SU-DHL-6 (cell line): ENCODE measurements around the gene CHMP1A.

ENCODE experiments used
- H2AFZ ChIP-seq: fragments of 200-600 bp; sonication (generic); 2 replicates; pipeline ENCODE4 v1.6.1; 2014; ENCODE audit warnings: low read depth, mild to moderate bottlenecking, moderate library complexity, mixed read lengths, antibody characterized with exemption, low read length; ENCODE audit not compliant: severe bottlenecking
- H3F3A ChIP-seq: fragments of 200-600 bp; shearing (Covaris generic); 2 replicates; pipeline ENCODE4 v1.6.0; 2016; ENCODE audit warnings: antibody characterized with exemption, mild to moderate bottlenecking; ENCODE audit not compliant: insufficient read depth
- H3K27ac ChIP-seq: fragments of 200-600 bp; sonication (generic); 2 replicates; pipeline ENCODE4 v1.5.1; 2016; ENCODE audit warnings: low read depth, mild to moderate bottlenecking, low read length, moderate library complexity, mixed read lengths
- H3K27me3 ChIP-seq: fragments of 200-600 bp; sonication (generic), shearing (Covaris generic); 2 replicates; pipeline ENCODE4 v1.6.0; 2014; ENCODE audit warnings: mild to moderate bottlenecking, low read length
- H3K36me3 ChIP-seq: fragments of 200-600 bp; sonication (generic); 2 replicates; pipeline ENCODE4 v1.6.1; 2014; ENCODE audit warnings: mild to moderate bottlenecking, low read length, mixed read lengths
- H3K4me2 ChIP-seq: fragments of 300-600, 200-600 bp; shearing (Covaris generic), sonication (generic); 2 replicates; pipeline ENCODE4 v1.6.0; 2014; ENCODE audit warnings: low read length, low read depth, mild to moderate bottlenecking; ENCODE audit not compliant: poor library complexity, severe bottlenecking
- H3K4me3 ChIP-seq: fragments of 200-600 bp; sonication (generic); 2 replicates; pipeline ENCODE4 v1.5.1; 2014; ENCODE audit warnings: antibody characterized with exemption, low read length, mild to moderate bottlenecking, mixed read lengths; ENCODE audit not compliant: insufficient read depth, poor library complexity, severe bottlenecking
- H3K79me2 ChIP-seq: fragments of 200-600 bp; sonication (generic); 2 replicates; pipeline ENCODE4 v1.6.1; 2014; ENCODE audit warnings: mild to moderate bottlenecking, low read length, moderate library complexity; ENCODE audit not compliant: insufficient read depth
- H3K9ac ChIP-seq: fragments of 200-600 bp; sonication (generic); 2 replicates; pipeline ENCODE4 v1.7.0; 2014; ENCODE audit warnings: mild to moderate bottlenecking, low read length
- H3K9me2 ChIP-seq: fragments of 200-600 bp; sonication (generic); replicated peaks from 2 replicates; pipeline ENCODE4 v1.6.1; 2014; ENCODE audit warnings: low read length; ENCODE audit not compliant: insufficient read depth
- H3K9me3 ChIP-seq: fragments of 200-600 bp; sonication (generic); 2 replicates; pipeline ENCODE4 v1.6.1; 2014; ENCODE audit warnings: low read length, mixed read lengths; ENCODE audit not compliant: insufficient read depth
- H4K20me1 ChIP-seq: fragments of 200-600 bp; sonication (generic); 2 replicates; pipeline ENCODE4 v1.6.1; 2014; ENCODE audit warnings: low read depth, mild to moderate bottlenecking, antibody characterized with exemption, low read length, moderate library complexity, mixed read lengths
- CTCF ChIP-seq: fragments of 200-600 bp; sonication (generic); IDR thresholded peaks from one replicate; pipeline ENCODE4 v1.5.1; 2017; ENCODE audit warnings: antibody characterized with exemption, mild to moderate bottlenecking, low read length, moderate library complexity; ENCODE audit not compliant: insufficient read depth, poor library complexity, severe bottlenecking
- EZH2phosphoT487 ChIP-seq: fragments of 200-600 bp; sonication (generic), shearing (Covaris generic); conservative IDR thresholded peaks from 2 replicates; pipeline ENCODE4 v1.6.1; 2018; ENCODE audit warnings: mild to moderate bottlenecking, antibody characterized with exemption, low read length, moderate library complexity, mixed read lengths

CHMP1A gene

GRCh38 chr16:89633064-89633631, 24.4 kb downstream of the CHMP1A start:
- H3K4me3 ChIP-seq: no peak overlapping the region
- H3K9me2 ChIP-seq: no peaks in the 10 kb centered on the region
- TF ChIP-seq EZH2phosphoT487 (no peak), CTCF (no peak)
- no peaks in the 10 kb centered on the region for H3K79me2 ChIP-seq
- H2AFZ ChIP-seq: no peak overlapping the region
- H3F3A ChIP-seq: no peaks in the 10 kb centered on the region
- H3K4me2 ChIP-seq: no peak overlapping the region
- H3K9ac ChIP-seq: no peak overlapping the region
- H3K27me3 ChIP-seq: no peaks in the 10 kb centered on the region
- no peaks in the 10 kb centered on the region for H3K9me3 ChIP-seq
- H4K20me1 ChIP-seq: no peaks in the 10 kb centered on the region
- H3K27ac ChIP-seq: no peak overlapping the region
- H3K36me3 ChIP-seq: no peaks in the 10 kb centered on the region

GRCh38 chr16:89629827-89630610, 27.5 kb downstream of the CHMP1A start:
- H3K27me3 ChIP-seq: no peaks in the 10 kb centered on the region
- H3K4me3 ChIP-seq: no peak overlapping the region
- H3F3A ChIP-seq: no peaks in the 10 kb centered on the region
- no peaks in the 10 kb centered on the region for H3K9me3 ChIP-seq
- no peak overlapping the region for H2AFZ ChIP-seq
- no peak overlapping the region for H3K9ac ChIP-seq
- no peak overlapping the region for H3K27ac ChIP-seq
- no peaks in the 10 kb centered on the region for H3K36me3 ChIP-seq
- no peak overlapping the region for H3K4me2 ChIP-seq
- TF ChIP-seq CTCF: no peak
- no peaks in the 10 kb centered on the region for H4K20me1 ChIP-seq
- no peaks in the 10 kb centered on the region for H3K9me2 ChIP-seq
- H3K79me2 ChIP-seq: no peaks in the 10 kb centered on the region

GRCh38 chr16:89624777-89625761, 32.4 kb downstream of the CHMP1A start:
- Histone ChIP-seq H3K9me2 (no peaks in the 10 kb centered on the region), H3F3A (no peaks in the 10 kb centered on the region), H3K9ac (no peak overlapping the region), H2AFZ (no peak overlapping the region), H3K79me2 (no peaks in the 10 kb centered on the region), H3K9me3 (no peaks in the 10 kb centered on the region), H3K27me3 (no peaks in the 10 kb centered on the region), H3K36me3 (no peaks in the 10 kb centered on the region), H3K27ac (no peak overlapping the region), H3K4me3 (no peak overlapping the region), H4K20me1 (no peaks in the 10 kb centered on the region), H3K4me2 (no peak overlapping the region)
- TF ChIP-seq EZH2phosphoT487 (no peak), CTCF (no peak)
